Neural progenitor cell (in vitro differentiated cells): ENCODE data around the gene ADAMTSL1.

ENCODE experiments used
- EZH2 ChIP-seq: fragments of 200-600 bp; sonication (generic); IDR thresholded peaks from 2 replicates; pipeline ENCODE4 v1.6.1; 2017; ENCODE audit warnings: antibody characterized with exemption, mild to moderate bottlenecking, moderate library complexity
- TF ChIP-seq, protein P1 (sequence below): fragments of 200-600 bp; sonication (generic); IDR thresholded peaks from 2 replicates; pipeline ENCODE4 v1.5.1; 2017; ENCODE audit warnings: antibody characterized with exemption, mild to moderate bottlenecking

DNA sequence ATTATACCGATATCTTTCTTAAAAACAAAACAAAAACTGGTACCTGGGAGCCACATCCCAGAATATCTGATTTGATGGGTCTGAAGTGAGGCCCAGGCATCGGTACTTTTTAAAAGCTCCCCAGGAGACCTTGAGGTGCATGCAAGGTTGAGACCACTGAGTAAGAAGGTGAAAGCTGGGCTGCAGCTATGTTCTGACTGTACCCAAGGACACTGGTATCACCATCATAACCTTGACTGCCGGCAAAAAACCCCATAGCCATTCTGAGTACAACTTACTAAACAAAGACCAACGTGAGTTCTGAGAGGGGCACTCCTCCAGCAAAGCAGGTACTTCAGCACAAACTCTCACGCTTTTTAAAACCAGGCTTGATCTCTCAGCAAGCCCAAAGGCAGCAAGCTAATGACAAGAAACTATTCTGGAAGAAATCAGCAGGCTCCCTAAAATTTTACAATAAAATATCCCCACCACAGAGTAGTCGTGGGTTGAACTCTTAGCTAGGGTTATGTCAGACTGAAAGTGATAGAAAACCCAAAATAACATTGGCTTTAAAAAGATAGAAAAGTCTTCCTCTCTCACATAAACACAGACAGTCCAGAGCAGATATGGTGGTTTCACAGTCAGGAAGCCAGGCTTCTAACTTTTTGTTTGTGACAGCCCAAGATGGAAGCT, 295.1 kb downstream of the ADAMTSL1 start:
- TF ChIP-seq, protein P1, sequence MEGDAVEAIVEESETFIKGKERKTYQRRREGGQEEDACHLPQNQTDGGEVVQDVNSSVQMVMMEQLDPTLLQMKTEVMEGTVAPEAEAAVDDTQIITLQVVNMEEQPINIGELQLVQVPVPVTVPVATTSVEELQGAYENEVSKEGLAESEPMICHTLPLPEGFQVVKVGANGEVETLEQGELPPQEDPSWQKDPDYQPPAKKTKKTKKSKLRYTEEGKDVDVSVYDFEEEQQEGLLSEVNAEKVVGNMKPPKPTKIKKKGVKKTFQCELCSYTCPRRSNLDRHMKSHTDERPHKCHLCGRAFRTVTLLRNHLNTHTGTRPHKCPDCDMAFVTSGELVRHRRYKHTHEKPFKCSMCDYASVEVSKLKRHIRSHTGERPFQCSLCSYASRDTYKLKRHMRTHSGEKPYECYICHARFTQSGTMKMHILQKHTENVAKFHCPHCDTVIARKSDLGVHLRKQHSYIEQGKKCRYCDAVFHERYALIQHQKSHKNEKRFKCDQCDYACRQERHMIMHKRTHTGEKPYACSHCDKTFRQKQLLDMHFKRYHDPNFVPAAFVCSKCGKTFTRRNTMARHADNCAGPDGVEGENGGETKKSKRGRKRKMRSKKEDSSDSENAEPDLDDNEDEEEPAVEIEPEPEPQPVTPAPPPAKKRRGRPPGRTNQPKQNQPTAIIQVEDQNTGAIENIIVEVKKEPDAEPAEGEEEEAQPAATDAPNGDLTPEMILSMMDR = no peak
- no peak for TF ChIP-seq EZH2
